Measurements from ENCODE around the gene PPM1H. TPM values are rescaled to one million over a fixed set of nuclear protein-coding genes. Genes with fewer than 3 reads are reported as not detected.

PPM1H gene
- total and polyA plus RNA-seq, 10 of the 15 experiments (the other 5 are each of a cell fraction or from before 2014, with no cell fraction given), result 0.11 to 0.83 (median 0.49) TPM

DNA sequence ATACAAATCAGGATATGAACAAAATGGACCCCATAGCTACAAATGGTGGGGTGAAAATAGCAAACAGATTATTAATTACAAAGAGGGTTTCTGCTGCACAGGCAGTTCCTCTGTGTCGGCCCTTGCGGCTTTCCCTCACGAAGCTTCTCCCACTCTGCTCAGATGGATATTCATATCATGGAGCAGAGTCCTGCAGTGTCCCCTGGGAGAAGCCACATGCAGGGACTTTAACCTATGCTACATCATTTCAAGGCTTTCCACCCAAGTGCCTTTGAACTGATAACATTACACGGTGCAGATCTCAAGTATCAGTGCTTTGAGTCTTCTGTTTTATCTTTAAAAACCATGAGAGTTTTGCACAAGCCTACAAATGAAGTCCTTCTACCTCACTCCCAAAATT is 229.1 kb downstream of the PPM1H start:
- H3K27me3 ChIP-seq (replicated peaks in 1 of 2; ENCODE audit: control insufficient read depth in 2 of 2, insufficient read depth in 2 of 2, low read length in 1 of 2), result no peaks in the 10 kb centered on the region; a peak in 1 of 4 replicates
- FAIRE-seq (no peak), ATAC-seq (no peak), DNase-seq (ENCODE audit: low read depth, low spot score) (no peak)
- ChIA-PET RAD21 (ENCODE audit: unreplicated experiment) (interaction anchor here (1.3 kb wide), 1 partner anchor 12 kb away, joined by 6 read pairs; no protein-coding TSS in a partner anchor), SMC1A (ENCODE audit: uncharacterized antibody, unreplicated experiment) (interaction anchor here (1.3 to 4.3 kb wide), 2 partner anchors 11 to 32 kb away, joined by 4 to 30 read pairs; no protein-coding TSS in a partner anchor), CTCF (interaction anchor here (1.0 to 1.8 kb wide), 5 partner anchors 11 to 123 kb away, joined by 3 to 5 read pairs (median 4); no protein-coding TSS in a partner anchor), POLR2A (no interaction called here)
- H3K79me2 ChIP-seq (ENCODE audit: control insufficient read depth, insufficient read depth, low read length), result no peaks in the 10 kb centered on the region
- H4K20me1 ChIP-seq (ENCODE audit: control insufficient read depth, insufficient read depth), result no peaks in the 10 kb centered on the region
- TF ChIP-seq RAD21 (IDR thresholded peaks at IDR 0.05; ENCODE audit: insufficient read depth, low read depth, low read length) (no peak), ZZZ3 (IDR thresholded peaks at IDR 0.05; ENCODE audit: control insufficient read depth, insufficient read length, low read depth) (no peak), NR2C2 (IDR thresholded peaks at IDR 0.05; ENCODE audit: borderline replicate concordance, control insufficient read depth, insufficient read length, low read depth) (no peak), CBX5 (IDR thresholded peaks at IDR 0.05; ENCODE audit: low read depth) (no peak), PAX8 (IDR thresholded peaks at IDR 0.05) (no peak), BCL11A (IDR thresholded peaks at IDR 0.05; ENCODE audit: low read depth, low read length) (no peak)
- no peak overlapping the region for H3K4me2 ChIP-seq (ENCODE audit: control insufficient read depth, insufficient read depth)
- no peak overlapping the region for H3K4me3 ChIP-seq
- no peak overlapping the region for H3K9ac ChIP-seq (ENCODE audit: control insufficient read depth, insufficient read depth, low read length)
- 93% methylated on average over 4 of the region's 4 CpGs for WGBS (ENCODE audit: insufficient coverage, insufficient replicate concordance, low lambda C conversion rate, missing lambda C conversion rate)
- no peaks in the 10 kb centered on the region for H3K36me3 ChIP-seq (ENCODE audit: control insufficient read depth in 2 of 2, insufficient read depth in 2 of 2, low read length in 1 of 2)
- no peak overlapping the region for H3K27ac ChIP-seq (ENCODE audit: control insufficient read depth, insufficient read depth)
- H2AFZ ChIP-seq (ENCODE audit: control insufficient read depth, low read depth, low read length), result no peak overlapping the region
- BruUV-seq (replicated peaks), result no TSS peak
- in situ Hi-C loops (cut with MboI), result no loop called here
- intact Hi-C loops (cut with micrococcal nuclease; ENCODE audit: unreplicated experiment), result no loop called here
- no peaks in the 10 kb centered on the region for H3K9me3 ChIP-seq (replicated peaks; ENCODE audit: control insufficient read depth, insufficient read depth, low read length)
- no peaks in the 10 kb centered on the region; the same call in 1 of the 2 replicates for H3K4me1 ChIP-seq (ENCODE audit: control insufficient read depth, insufficient read depth, low read length)

DNA sequence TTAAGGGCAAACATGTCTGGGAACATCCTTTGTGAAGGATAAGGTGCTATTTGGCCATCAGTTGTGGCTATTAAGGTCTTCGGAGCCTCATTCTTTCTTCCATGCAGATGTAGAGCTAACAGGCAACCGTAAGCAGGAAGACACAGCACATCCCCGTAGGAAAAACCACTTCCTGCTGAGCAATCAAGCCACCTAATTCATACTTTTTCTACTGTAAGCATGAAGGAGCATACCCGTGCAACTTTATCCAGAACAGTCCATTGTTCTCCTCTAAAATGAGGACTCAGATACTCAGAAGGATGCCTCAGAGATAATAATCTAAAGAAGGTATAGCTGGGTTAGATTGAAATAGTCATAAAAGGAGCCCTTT is 232.0 kb downstream of the PPM1H start:
- no peaks in the 10 kb centered on the region for H3K79me2 ChIP-seq (ENCODE audit: control insufficient read depth, insufficient read depth, low read length)
- DNase-seq (ENCODE audit: low read depth, low spot score) (no peak), FAIRE-seq (no peak), ATAC-seq (no peak)
- H3K4me2 ChIP-seq (ENCODE audit: control insufficient read depth, insufficient read depth), result no peak overlapping the region
- ChIA-PET POLR2A (interaction anchor here (0.6 to 1.5 kb wide), 4 partner anchors 9 to 1727 kb away, joined by 3 to 4 read pairs (median 4); no protein-coding TSS in a partner anchor), SMC1A (ENCODE audit: uncharacterized antibody, unreplicated experiment) (interaction anchor here (0.6 to 3.1 kb wide), 4 partner anchors 9 to 39 kb away, joined by 4 to 12 read pairs (median 6); no protein-coding TSS in a partner anchor), RAD21 (ENCODE audit: unreplicated experiment) (interaction anchor here (0.7 to 1.6 kb wide), 5 partner anchors 7 to 91 kb away, joined by 3 to 4 read pairs (median 3); no protein-coding TSS in a partner anchor), CTCF (interaction anchor here (1.6 kb wide), 1 partner anchor 110 kb away, joined by 3 read pairs; no protein-coding TSS in a partner anchor)
- no peaks in the 10 kb centered on the region; the same call in 1 of the 2 replicates for H3K4me1 ChIP-seq (ENCODE audit: control insufficient read depth, insufficient read depth, low read length)
- H2AFZ ChIP-seq (ENCODE audit: control insufficient read depth, low read depth, low read length), result no peak overlapping the region
- H3K36me3 ChIP-seq (ENCODE audit: control insufficient read depth in 2 of 2, insufficient read depth in 2 of 2, low read length in 1 of 2), result no peaks in the 10 kb centered on the region
- intact Hi-C loops (cut with micrococcal nuclease; ENCODE audit: unreplicated experiment), result no loop called here
- in situ Hi-C loops (cut with MboI), result no loop called here
- no peaks in the 10 kb centered on the region for H4K20me1 ChIP-seq (ENCODE audit: control insufficient read depth, insufficient read depth)
- H3K9ac ChIP-seq (ENCODE audit: control insufficient read depth, insufficient read depth, low read length), result no peak overlapping the region
- TF ChIP-seq, protein P1, sequence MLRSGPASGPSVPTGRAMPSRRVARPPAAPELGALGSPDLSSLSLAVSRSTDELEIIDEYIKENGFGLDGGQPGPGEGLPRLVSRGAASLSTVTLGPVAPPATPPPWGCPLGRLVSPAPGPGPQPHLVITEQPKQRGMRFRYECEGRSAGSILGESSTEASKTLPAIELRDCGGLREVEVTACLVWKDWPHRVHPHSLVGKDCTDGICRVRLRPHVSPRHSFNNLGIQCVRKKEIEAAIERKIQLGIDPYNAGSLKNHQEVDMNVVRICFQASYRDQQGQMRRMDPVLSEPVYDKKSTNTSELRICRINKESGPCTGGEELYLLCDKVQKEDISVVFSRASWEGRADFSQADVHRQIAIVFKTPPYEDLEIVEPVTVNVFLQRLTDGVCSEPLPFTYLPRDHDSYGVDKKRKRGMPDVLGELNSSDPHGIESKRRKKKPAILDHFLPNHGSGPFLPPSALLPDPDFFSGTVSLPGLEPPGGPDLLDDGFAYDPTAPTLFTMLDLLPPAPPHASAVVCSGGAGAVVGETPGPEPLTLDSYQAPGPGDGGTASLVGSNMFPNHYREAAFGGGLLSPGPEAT (IDR thresholded peaks at IDR 0.05; ENCODE audit: low read depth), result no peak
- TF ChIP-seq SRF (IDR thresholded peaks at IDR 0.05; ENCODE audit: low read depth in 2 of 2, low read length in 2 of 2), result no peak
- 48% methylated on average over 4 of the region's 4 CpGs for WGBS (ENCODE audit: insufficient coverage, insufficient replicate concordance, low lambda C conversion rate, missing lambda C conversion rate)
- no peak overlapping the region for H3K4me3 ChIP-seq
- no peaks in the 10 kb centered on the region for H3K9me3 ChIP-seq (replicated peaks; ENCODE audit: control insufficient read depth, insufficient read depth, low read length)
- no TSS peak for BruUV-seq (replicated peaks)
- H3K27me3 ChIP-seq (replicated peaks in 1 of 2; ENCODE audit: control insufficient read depth in 2 of 2, insufficient read depth in 2 of 2, low read length in 1 of 2), result no peaks in the 10 kb centered on the region; a peak in 1 of 4 replicates
- H3K27ac ChIP-seq (ENCODE audit: control insufficient read depth, insufficient read depth), result no peak overlapping the region

All from GM12878 (cell line).